Stimulated activated CD8-positive, alpha-beta memory T cell treated with anti-CD3 and anti-CD28 coated beads, Interleukin-7, amount 100 ng/mL, for 24 hours (primary cell): ENCODE results near the gene SLCO1A2.

Source experiments
- DNase-seq: peaks from one replicate; pipeline ENCODE4 v3.0.0-alpha.2; 2020; ENCODE audit warnings: low read depth

SLCO1A2 gene

GRCh38 chr12:21219206-21219605, 115.5 kb downstream of the SLCO1A2 start:
- no peak for DNase-seq
